ENCODE results near the gene FAM131B. TPM values are rescaled to one million over a fixed set of nuclear protein-coding genes. Genes with fewer than 3 reads are reported as not detected.
A peak's percentile ranks its signal among the peaks of the same experiment; 100 is the strongest.

FAM131B gene
- total and polyA plus RNA-seq, 10 donors = 0.04 to 1.4 (median 0.38) TPM

DNA sequence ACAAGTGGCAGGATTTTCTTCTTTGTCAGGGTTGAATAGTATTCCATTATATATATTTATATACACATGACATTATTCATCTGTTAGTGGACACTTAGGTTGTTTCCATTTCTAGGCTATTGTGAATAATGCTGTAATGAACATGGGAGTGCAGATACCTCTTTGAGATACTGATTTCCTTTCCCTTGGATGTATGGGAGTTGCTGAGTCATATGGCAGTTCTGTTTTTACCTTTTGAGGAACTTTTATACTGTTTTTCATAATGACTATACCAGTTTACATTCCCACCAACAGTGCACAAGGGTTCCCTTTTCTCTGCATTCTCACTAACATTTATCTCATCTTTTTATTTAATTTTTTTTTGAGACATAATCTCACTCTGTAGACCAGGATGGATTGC, 48.4 kb downstream of the FAM131B start:
- TF ChIP-seq, protein P1, sequence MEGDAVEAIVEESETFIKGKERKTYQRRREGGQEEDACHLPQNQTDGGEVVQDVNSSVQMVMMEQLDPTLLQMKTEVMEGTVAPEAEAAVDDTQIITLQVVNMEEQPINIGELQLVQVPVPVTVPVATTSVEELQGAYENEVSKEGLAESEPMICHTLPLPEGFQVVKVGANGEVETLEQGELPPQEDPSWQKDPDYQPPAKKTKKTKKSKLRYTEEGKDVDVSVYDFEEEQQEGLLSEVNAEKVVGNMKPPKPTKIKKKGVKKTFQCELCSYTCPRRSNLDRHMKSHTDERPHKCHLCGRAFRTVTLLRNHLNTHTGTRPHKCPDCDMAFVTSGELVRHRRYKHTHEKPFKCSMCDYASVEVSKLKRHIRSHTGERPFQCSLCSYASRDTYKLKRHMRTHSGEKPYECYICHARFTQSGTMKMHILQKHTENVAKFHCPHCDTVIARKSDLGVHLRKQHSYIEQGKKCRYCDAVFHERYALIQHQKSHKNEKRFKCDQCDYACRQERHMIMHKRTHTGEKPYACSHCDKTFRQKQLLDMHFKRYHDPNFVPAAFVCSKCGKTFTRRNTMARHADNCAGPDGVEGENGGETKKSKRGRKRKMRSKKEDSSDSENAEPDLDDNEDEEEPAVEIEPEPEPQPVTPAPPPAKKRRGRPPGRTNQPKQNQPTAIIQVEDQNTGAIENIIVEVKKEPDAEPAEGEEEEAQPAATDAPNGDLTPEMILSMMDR (IDR thresholded peaks at IDR 0.05 in 8 of 11, conservative IDR thresholded peaks at IDR 0.05 in 3 of 11) = no peak
- TF ChIP-seq POLR2A (IDR thresholded peaks at IDR 0.05) (no peak), POLR2AphosphoS5 (IDR thresholded peaks at IDR 0.05) (no peak)
- Histone ChIP-seq H3K36me3 (peaks cover 0 to 7% (median 0%) of the 10 kb centered on the region in 6 donors), H3K4me3 (no peak overlapping the region), H3K9me3 (no peaks in the 10 kb centered on the region), H3K27me3 (replicated peaks in 1 of 7) (no peaks in the 10 kb centered on the region), H3K4me1 (peaks cover 0 to 28% (median 5%) of the 10 kb centered on the region in 6 donors), H3K27ac (no peak overlapping the region)
- intact Hi-C loops (cut with DNase I; ENCODE audit: low total_unique reads) = loop anchor here (10.0 kb wide), 1 partner anchor 91 kb away; the partner anchor contains the start of gene EPHA1
- no peak for DNase-seq

GRCh38 chr7:143308632-143309031, 53.9 kb downstream of the FAM131B start:
- intact Hi-C loops (cut with DNase I; ENCODE audit: low total_unique reads) = no loop called here
- WGBS, 5 donors = 85 to 98% (median 97%) methylated on average over 2 of the region's 2 CpGs
- H3K4me1 ChIP-seq = peaks cover 0 to 27% (median 9%) of the 10 kb centered on the region in 6 donors
- H3K36me3 ChIP-seq = peaks cover 2 to 62% (median 46%) of the 10 kb centered on the region in 6 donors
- no peak overlapping the region for H3K4me3 ChIP-seq
- TF ChIP-seq, protein P1 (IDR thresholded peaks at IDR 0.05 in 8 of 11, conservative IDR thresholded peaks at IDR 0.05 in 3 of 11) = no peak
- TF ChIP-seq POLR2AphosphoS5 (IDR thresholded peaks at IDR 0.05) (no peak), POLR2A (IDR thresholded peaks at IDR 0.05) (no peak)
- DNase-seq = no peak
- no peaks in the 10 kb centered on the region for H3K9me3 ChIP-seq
- H3K27ac ChIP-seq = peak overlapping the region in 1 of 8 donors; percentile 27
- H3K27me3 ChIP-seq (replicated peaks in 1 of 7) = no peaks in the 10 kb centered on the region

DNA sequence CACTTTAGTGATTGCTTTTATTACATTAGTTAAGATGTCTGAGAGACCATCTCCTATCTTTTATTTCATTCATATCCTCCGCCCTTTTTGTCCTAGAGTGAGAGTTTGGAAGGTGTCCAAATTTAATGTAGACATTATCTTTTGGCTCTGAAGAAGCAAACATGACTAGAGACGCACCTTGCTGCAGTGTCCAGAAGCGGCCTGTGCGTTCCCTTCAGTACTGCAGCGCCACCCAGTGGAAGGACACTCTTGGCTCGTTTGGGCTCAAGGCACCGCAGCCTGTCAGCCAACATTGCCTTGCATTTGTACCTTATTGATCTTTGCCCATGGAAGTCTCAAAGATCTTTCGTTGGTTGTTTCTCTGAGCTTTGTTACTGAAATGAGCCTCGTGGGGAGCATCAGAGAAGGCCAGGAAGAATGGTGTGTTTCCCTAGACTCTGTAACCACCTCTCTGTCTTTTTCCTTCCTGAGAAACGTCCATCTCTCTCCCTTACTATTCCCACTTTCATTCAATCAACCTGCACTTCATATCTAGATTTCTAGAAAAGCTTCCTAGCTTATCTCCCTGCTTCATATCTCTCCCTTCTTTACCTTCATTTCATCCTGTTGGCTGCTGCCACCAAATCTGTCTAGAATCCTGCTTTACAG, 57.0 kb downstream of the FAM131B start:
- H3K36me3 ChIP-seq = peaks cover 2 to 93% (median 76%) of the 10 kb centered on the region in 6 donors
- H3K27ac ChIP-seq = peak overlapping the region in 1 of 8 donors; percentile 28
- no peaks in the 10 kb centered on the region for H3K27me3 ChIP-seq (replicated peaks in 1 of 7)
- DNase-seq = peak; percentile 90
- peaks cover 0 to 39% (median 10%) of the 10 kb centered on the region in 6 donors for H3K4me1 ChIP-seq
- intact Hi-C loops (cut with DNase I; ENCODE audit: low total_unique reads) = no loop called here
- 67 to 81% (median 72%) methylated on average over 10 of the region's 10 CpGs for WGBS, 5 donors
- H3K4me3 ChIP-seq = no peak overlapping the region
- TF ChIP-seq, protein P1 (IDR thresholded peaks at IDR 0.05 in 8 of 11, conservative IDR thresholded peaks at IDR 0.05 in 3 of 11) = peak; percentile 36 to 80 (median 63)
- peak in 2 of 3 donors; percentile 37 to 42 for TF ChIP-seq POLR2AphosphoS5 (IDR thresholded peaks at IDR 0.05)
- no peak for TF ChIP-seq POLR2A (IDR thresholded peaks at IDR 0.05)
- no peaks in the 10 kb centered on the region for H3K9me3 ChIP-seq

GRCh38 chr7:143304938-143305337, 57.6 kb downstream of the FAM131B start:
- no peak for DNase-seq
- H3K4me3 ChIP-seq = no peak overlapping the region
- H3K27ac ChIP-seq = peak overlapping the region in 1 of 8 donors; percentile 28
- no peaks in the 10 kb centered on the region for H3K27me3 ChIP-seq (replicated peaks in 1 of 7)
- intact Hi-C loops (cut with DNase I; ENCODE audit: low total_unique reads) = loop anchor here (5.0 kb wide), 1 partner anchor 63 kb away; no protein-coding TSS in a partner anchor
- H3K36me3 ChIP-seq = peaks cover 2 to 99% (median 82%) of the 10 kb centered on the region in 6 donors
- TF ChIP-seq POLR2A (IDR thresholded peaks at IDR 0.05) (no peak), POLR2AphosphoS5 (IDR thresholded peaks at IDR 0.05) (no peak)
- TF ChIP-seq, protein P1 (IDR thresholded peaks at IDR 0.05 in 8 of 11, conservative IDR thresholded peaks at IDR 0.05 in 3 of 11) = no peak
- WGBS, 5 donors = 88 to 94% (median 90%) methylated on average over 6 of the region's 6 CpGs
- no peaks in the 10 kb centered on the region for H3K9me3 ChIP-seq
- peaks cover 0 to 39% (median 11%) of the 10 kb centered on the region in 6 donors for H3K4me1 ChIP-seq

Data from spleen (tissue), 11 donors.